Measurements from ENCODE around the gene LGALS9B.
"Not testable (repeated sequence)": the region's sequence is repeated elsewhere in the genome, so short reads cannot be mapped to it uniquely, and the experiment has no call there.

LGALS9B gene

GRCh38 chr17:20467447-20467846, at the start of gene LGALS9B:
Gene LGALS9B, minus strand, starts transcription at chr17:20467539. Its CDS starts 69 bp downstream, at chr17:20467470.
- not testable (repeated sequence) for H3K27me3 ChIP-seq (ENCODE audit: control insufficient read depth in 1 of 2, insufficient read depth in 2 of 2, low read length in 2 of 2); H3K9ac ChIP-seq (ENCODE audit: low read length); H3K27ac ChIP-seq (ENCODE audit: low read depth, low read length); H3K9me3 ChIP-seq (ENCODE audit: low read length); H3K4me3 ChIP-seq (ENCODE audit: low read depth in 1 of 2, low read length in 2 of 2); H3K4me1 ChIP-seq (ENCODE audit: insufficient read depth, low read length); H3K36me3 ChIP-seq (ENCODE audit: insufficient read depth, low read length)

GRCh38 chr17:20516986-20517385, 49.6 kb upstream of the LGALS9B start:
- not testable (repeated sequence) for H3K9me3 ChIP-seq (ENCODE audit: low read length); H3K4me1 ChIP-seq (ENCODE audit: insufficient read depth, low read length); H3K36me3 ChIP-seq (ENCODE audit: insufficient read depth, low read length); H3K9ac ChIP-seq (ENCODE audit: low read length); H3K27ac ChIP-seq (ENCODE audit: low read depth, low read length); H3K4me3 ChIP-seq (ENCODE audit: low read depth in 1 of 2, low read length in 2 of 2); H3K27me3 ChIP-seq (ENCODE audit: control insufficient read depth in 1 of 2, insufficient read depth in 2 of 2, low read length in 2 of 2)

- not testable (repeated sequence) for H3K27ac ChIP-seq (ENCODE audit: low read depth, low read length); H3K27me3 ChIP-seq (ENCODE audit: control insufficient read depth in 1 of 2, insufficient read depth in 2 of 2, low read length in 2 of 2); H3K9ac ChIP-seq (ENCODE audit: low read length); H3K4me1 ChIP-seq (ENCODE audit: insufficient read depth, low read length); H3K9me3 ChIP-seq (ENCODE audit: low read length); H3K36me3 ChIP-seq (ENCODE audit: insufficient read depth, low read length); H3K4me3 ChIP-seq (ENCODE audit: low read depth in 1 of 2, low read length in 2 of 2)
Observed at GRCh38 chr17:20515099-20515498, 47.8 kb upstream of the LGALS9B start.

GRCh38 chr17:20513539-20513938, 46.2 kb upstream of the LGALS9B start:
- not testable (repeated sequence) for H3K36me3 ChIP-seq (ENCODE audit: insufficient read depth, low read length); H3K27ac ChIP-seq (ENCODE audit: low read depth, low read length); H3K9me3 ChIP-seq (ENCODE audit: low read length); H3K4me1 ChIP-seq (ENCODE audit: insufficient read depth, low read length); H3K4me3 ChIP-seq (ENCODE audit: low read depth in 1 of 2, low read length in 2 of 2); H3K27me3 ChIP-seq (ENCODE audit: control insufficient read depth in 1 of 2, insufficient read depth in 2 of 2, low read length in 2 of 2); H3K9ac ChIP-seq (ENCODE audit: low read length)

GRCh38 chr17:20512378-20512777, 45.0 kb upstream of the LGALS9B start:
- not testable (repeated sequence) for H3K4me1 ChIP-seq (ENCODE audit: insufficient read depth, low read length); H3K27ac ChIP-seq (ENCODE audit: low read depth, low read length); H3K27me3 ChIP-seq (ENCODE audit: control insufficient read depth in 1 of 2, insufficient read depth in 2 of 2, low read length in 2 of 2); H3K36me3 ChIP-seq (ENCODE audit: insufficient read depth, low read length); H3K9ac ChIP-seq (ENCODE audit: low read length); H3K9me3 ChIP-seq (ENCODE audit: low read length); H3K4me3 ChIP-seq (ENCODE audit: low read depth in 1 of 2, low read length in 2 of 2)

- not testable (repeated sequence) for H3K9me3 ChIP-seq (ENCODE audit: low read length); H3K4me3 ChIP-seq (ENCODE audit: low read depth in 1 of 2, low read length in 2 of 2); H3K27ac ChIP-seq (ENCODE audit: low read depth, low read length); H3K36me3 ChIP-seq (ENCODE audit: insufficient read depth, low read length); H3K27me3 ChIP-seq (ENCODE audit: control insufficient read depth in 1 of 2, insufficient read depth in 2 of 2, low read length in 2 of 2); H3K4me1 ChIP-seq (ENCODE audit: insufficient read depth, low read length); H3K9ac ChIP-seq (ENCODE audit: low read length)
Observed at GRCh38 chr17:20511778-20512177, 44.4 kb upstream of the LGALS9B start.

GRCh38 chr17:20505333-20505732, 38.0 kb upstream of the LGALS9B start:
- H3K9me3 ChIP-seq (ENCODE audit: low read length); H3K9ac ChIP-seq (ENCODE audit: low read length); H3K36me3 ChIP-seq (ENCODE audit: insufficient read depth, low read length); H3K27ac ChIP-seq (ENCODE audit: low read depth, low read length); H3K4me3 ChIP-seq (ENCODE audit: low read depth in 1 of 2, low read length in 2 of 2); H3K4me1 ChIP-seq (ENCODE audit: insufficient read depth, low read length); H3K27me3 ChIP-seq (ENCODE audit: control insufficient read depth in 1 of 2, insufficient read depth in 2 of 2, low read length in 2 of 2): not testable (repeated sequence)

- not testable (repeated sequence) for H3K36me3 ChIP-seq (ENCODE audit: insufficient read depth, low read length); H3K27ac ChIP-seq (ENCODE audit: low read depth, low read length); H3K4me3 ChIP-seq (ENCODE audit: low read depth in 1 of 2, low read length in 2 of 2); H3K9me3 ChIP-seq (ENCODE audit: low read length); H3K27me3 ChIP-seq (ENCODE audit: control insufficient read depth in 1 of 2, insufficient read depth in 2 of 2, low read length in 2 of 2); H3K9ac ChIP-seq (ENCODE audit: low read length); H3K4me1 ChIP-seq (ENCODE audit: insufficient read depth, low read length)
Observed at GRCh38 chr17:20504388-20505066, 37.2 kb upstream of the LGALS9B start.

GRCh38 chr17:20501896-20502295, 34.6 kb upstream of the LGALS9B start:
- not testable (repeated sequence) for H3K4me1 ChIP-seq (ENCODE audit: insufficient read depth, low read length); H3K36me3 ChIP-seq (ENCODE audit: insufficient read depth, low read length); H3K9ac ChIP-seq (ENCODE audit: low read length); H3K27me3 ChIP-seq (ENCODE audit: control insufficient read depth in 1 of 2, insufficient read depth in 2 of 2, low read length in 2 of 2); H3K4me3 ChIP-seq (ENCODE audit: low read depth in 1 of 2, low read length in 2 of 2); H3K9me3 ChIP-seq (ENCODE audit: low read length); H3K27ac ChIP-seq (ENCODE audit: low read depth, low read length)

- not testable (repeated sequence) for H3K27me3 ChIP-seq (ENCODE audit: control insufficient read depth in 1 of 2, insufficient read depth in 2 of 2, low read length in 2 of 2); H3K36me3 ChIP-seq (ENCODE audit: insufficient read depth, low read length); H3K27ac ChIP-seq (ENCODE audit: low read depth, low read length); H3K4me1 ChIP-seq (ENCODE audit: insufficient read depth, low read length); H3K4me3 ChIP-seq (ENCODE audit: low read depth in 1 of 2, low read length in 2 of 2); H3K9me3 ChIP-seq (ENCODE audit: low read length); H3K9ac ChIP-seq (ENCODE audit: low read length)
Observed at GRCh38 chr17:20500346-20500745, 33.0 kb upstream of the LGALS9B start.

- not testable (repeated sequence) for H3K9ac ChIP-seq (ENCODE audit: low read length); H3K9me3 ChIP-seq (ENCODE audit: low read length); H3K4me1 ChIP-seq (ENCODE audit: insufficient read depth, low read length); H3K36me3 ChIP-seq (ENCODE audit: insufficient read depth, low read length); H3K27ac ChIP-seq (ENCODE audit: low read depth, low read length); H3K4me3 ChIP-seq (ENCODE audit: low read depth in 1 of 2, low read length in 2 of 2); H3K27me3 ChIP-seq (ENCODE audit: control insufficient read depth in 1 of 2, insufficient read depth in 2 of 2, low read length in 2 of 2)
Observed at GRCh38 chr17:20495420-20495819, 28.1 kb upstream of the LGALS9B start.

GRCh38 chr17:20494735-20495134, 27.4 kb upstream of the LGALS9B start:
- not testable (repeated sequence) for H3K4me3 ChIP-seq (ENCODE audit: low read depth in 1 of 2, low read length in 2 of 2); H3K9ac ChIP-seq (ENCODE audit: low read length); H3K4me1 ChIP-seq (ENCODE audit: insufficient read depth, low read length); H3K36me3 ChIP-seq (ENCODE audit: insufficient read depth, low read length); H3K27me3 ChIP-seq (ENCODE audit: control insufficient read depth in 1 of 2, insufficient read depth in 2 of 2, low read length in 2 of 2); H3K9me3 ChIP-seq (ENCODE audit: low read length); H3K27ac ChIP-seq (ENCODE audit: low read depth, low read length)
